Tibial nerve (tissue), 4 donors: ENCODE measurements around the gene NGEF. TPM values are rescaled to one million over a fixed set of nuclear protein-coding genes. Genes with fewer than 3 reads are reported as not detected.

Source experiments
- DNase-seq, 2 donors: peaks; one replicate each; pipeline ENCODE4 v3.0.0-alpha.2; 2019; ENCODE audit warnings: low spot score in 2 of 2
- H3K27ac ChIP-seq, 4 donors: fragments of 200-600 bp; sonication (generic) in 3 of 4; one replicate each; pipeline ENCODE4 v1.5.1; 2017 to 2019; ENCODE audit warnings: mild to moderate bottlenecking in 1 of 4
- H3K27me3 ChIP-seq, 2 donors: fragments of 200-600 bp; sonication (generic) in 1 of 2; one replicate each; pipeline versions ENCODE4 v1.5.1 to v1.6.0; 2017 to 2019
- H3K36me3 ChIP-seq, 3 donors: fragments of 200-600 bp; sonication (generic); one replicate each; pipeline ENCODE4 v1.5.1; 2018 to 2019
- H3K4me1 ChIP-seq, 4 donors: fragments of 200-600 bp; sonication (generic) in 3 of 4; one replicate each; pipeline ENCODE4 v1.5.1; 2017 to 2019
- H3K4me3 ChIP-seq, 4 donors: fragments of 200-600 bp; sonication (generic) in 3 of 4; one replicate each; pipeline ENCODE4 v1.5.1; 2017 to 2019; ENCODE audit warnings: mild to moderate bottlenecking in 1 of 4, moderate library complexity in 1 of 4
- H3K9me3 ChIP-seq, 4 donors: fragments of 200-600 bp; sonication (generic) in 3 of 4; one replicate each; pipeline ENCODE4 v1.5.1; 2017 to 2019
- EP300 ChIP-seq, 2 donors: sonication (generic); formaldehyde crosslinking; IDR thresholded peaks; one replicate each; pipeline ENCODE4 v1.6.1; 2017; ENCODE audit warnings: antibody characterized with exemption in 2 of 2, mild to moderate bottlenecking in 1 of 2
- POLR2A ChIP-seq, 2 donors: fragments of 450-650 bp; IDR thresholded peaks; one replicate each; pipeline ENCODE4 v1.6.1; 2017; ENCODE audit warnings: antibody characterized with exemption in 2 of 2, mild to moderate bottlenecking in 2 of 2, moderate library complexity in 2 of 2
- WGBS, 2 donors: methylation state at CpG; one replicate each; pipeline ENCODE4 v1.1.5; 2018; 5-methylcytosine and 5-hydroxymethylcytosine counted together
- total RNA-seq, 4 donors: library from RNA; depleted of rRNA; stranded (reverse); fragments of >200 nt; gene quantifications; one replicate each; pipeline ENCODE4 v1.1.0, GENCODE V29; 2016
- TF ChIP-seq, protein P1 (sequence below), 5 experiments: fragments of 200-600 bp in 3 of 5; fragments of 450-650 bp in 2 of 5; sonication (generic) in 3 of 5; IDR thresholded peaks; one replicate each; pipeline ENCODE4 v1.5.1; 2016 to 2019; ENCODE audit warnings: antibody characterized with exemption in 5 of 5, mild to moderate bottlenecking in 3 of 5, moderate library complexity in 2 of 5

Gene NGEF
- total RNA-seq, 4 donors from 2014 or later: 12.9 to 47.6 (median 22.7) TPM

DNA sequence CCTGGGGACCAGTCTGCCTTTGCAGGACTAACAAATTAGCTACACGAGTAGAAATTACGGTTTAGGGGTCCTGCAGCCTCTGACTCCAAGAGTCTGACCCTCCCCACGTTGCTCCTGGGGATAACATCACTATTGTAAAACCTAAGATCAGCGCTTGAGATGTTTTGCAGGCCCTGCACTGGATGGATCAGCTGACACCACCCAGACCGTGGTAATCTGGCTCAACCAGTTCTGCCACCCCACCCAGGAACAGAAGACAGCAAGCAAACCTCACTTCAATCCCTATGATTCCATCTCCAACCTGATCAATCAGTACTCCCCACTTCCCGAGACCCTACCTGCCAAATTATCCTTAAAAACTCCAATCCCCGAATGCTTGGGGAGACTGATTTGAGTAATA lies 31.7 kb downstream of the NGEF start:
- H3K9me3 ChIP-seq: no peaks in the 10 kb centered on the region
- H3K27me3 ChIP-seq: peaks cover 0 to 3% of the 10 kb centered on the region in 2 donors
- H3K4me3 ChIP-seq: no peak overlapping the region
- no peak overlapping the region for H3K27ac ChIP-seq
- TF ChIP-seq, protein P1, sequence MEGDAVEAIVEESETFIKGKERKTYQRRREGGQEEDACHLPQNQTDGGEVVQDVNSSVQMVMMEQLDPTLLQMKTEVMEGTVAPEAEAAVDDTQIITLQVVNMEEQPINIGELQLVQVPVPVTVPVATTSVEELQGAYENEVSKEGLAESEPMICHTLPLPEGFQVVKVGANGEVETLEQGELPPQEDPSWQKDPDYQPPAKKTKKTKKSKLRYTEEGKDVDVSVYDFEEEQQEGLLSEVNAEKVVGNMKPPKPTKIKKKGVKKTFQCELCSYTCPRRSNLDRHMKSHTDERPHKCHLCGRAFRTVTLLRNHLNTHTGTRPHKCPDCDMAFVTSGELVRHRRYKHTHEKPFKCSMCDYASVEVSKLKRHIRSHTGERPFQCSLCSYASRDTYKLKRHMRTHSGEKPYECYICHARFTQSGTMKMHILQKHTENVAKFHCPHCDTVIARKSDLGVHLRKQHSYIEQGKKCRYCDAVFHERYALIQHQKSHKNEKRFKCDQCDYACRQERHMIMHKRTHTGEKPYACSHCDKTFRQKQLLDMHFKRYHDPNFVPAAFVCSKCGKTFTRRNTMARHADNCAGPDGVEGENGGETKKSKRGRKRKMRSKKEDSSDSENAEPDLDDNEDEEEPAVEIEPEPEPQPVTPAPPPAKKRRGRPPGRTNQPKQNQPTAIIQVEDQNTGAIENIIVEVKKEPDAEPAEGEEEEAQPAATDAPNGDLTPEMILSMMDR (IDR thresholded peaks at IDR 0.05): no peak
- no peak for TF ChIP-seq POLR2A (IDR thresholded peaks at IDR 0.05)
- TF ChIP-seq EP300 (IDR thresholded peaks at IDR 0.05): no peak
- no peak for DNase-seq
- H3K4me1 ChIP-seq: no peaks in the 10 kb centered on the region
- H3K36me3 ChIP-seq: no peaks in the 10 kb centered on the region
- 55 to 57% methylated on average over 7 of the region's 7 CpGs for WGBS, 2 donors

GRCh38 chr2:232980683-232981082 lies 32.4 kb downstream of the NGEF start:
- H3K36me3 ChIP-seq: no peaks in the 10 kb centered on the region
- H3K27ac ChIP-seq: no peak overlapping the region
- 80 to 89% methylated on average over 6 to 7 of the region's 7 CpGs for WGBS, 2 donors
- H3K27me3 ChIP-seq: peaks cover 0 to 3% of the 10 kb centered on the region in 2 donors
- DNase-seq: no peak
- TF ChIP-seq, protein P1 (IDR thresholded peaks at IDR 0.05): no peak
- no peak overlapping the region for H3K4me3 ChIP-seq
- H3K9me3 ChIP-seq: no peaks in the 10 kb centered on the region
- H3K4me1 ChIP-seq: no peaks in the 10 kb centered on the region

- TF ChIP-seq EP300 (IDR thresholded peaks at IDR 0.05) (no peak), POLR2A (IDR thresholded peaks at IDR 0.05) (no peak)
- TF ChIP-seq, protein P1 (IDR thresholded peaks at IDR 0.05): no peak
- Histone ChIP-seq H3K4me3 (no peak overlapping the region), H3K9me3 (no peaks in the 10 kb centered on the region), H3K27ac (no peak overlapping the region), H3K36me3 (no peaks in the 10 kb centered on the region), H3K4me1 (no peaks in the 10 kb centered on the region), H3K27me3 (peaks cover 0 to 3% of the 10 kb centered on the region in 2 donors)
- DNase-seq: no peak
- 65 to 66% methylated on average over 7 of the region's 7 CpGs for WGBS, 2 donors
These were observed 33.1 kb downstream of the NGEF start for GRCh38 chr2:232979871-232980461.

GRCh38 chr2:232977438-232977971 lies 35.6 kb downstream of the NGEF start:
- TF ChIP-seq EP300 (IDR thresholded peaks at IDR 0.05) (no peak), POLR2A (IDR thresholded peaks at IDR 0.05) (no peak)
- TF ChIP-seq, protein P1 (IDR thresholded peaks at IDR 0.05): no peak
- no peak for DNase-seq
- 87 to 90% methylated on average over 10 of the region's 10 CpGs for WGBS, 2 donors

DNA sequence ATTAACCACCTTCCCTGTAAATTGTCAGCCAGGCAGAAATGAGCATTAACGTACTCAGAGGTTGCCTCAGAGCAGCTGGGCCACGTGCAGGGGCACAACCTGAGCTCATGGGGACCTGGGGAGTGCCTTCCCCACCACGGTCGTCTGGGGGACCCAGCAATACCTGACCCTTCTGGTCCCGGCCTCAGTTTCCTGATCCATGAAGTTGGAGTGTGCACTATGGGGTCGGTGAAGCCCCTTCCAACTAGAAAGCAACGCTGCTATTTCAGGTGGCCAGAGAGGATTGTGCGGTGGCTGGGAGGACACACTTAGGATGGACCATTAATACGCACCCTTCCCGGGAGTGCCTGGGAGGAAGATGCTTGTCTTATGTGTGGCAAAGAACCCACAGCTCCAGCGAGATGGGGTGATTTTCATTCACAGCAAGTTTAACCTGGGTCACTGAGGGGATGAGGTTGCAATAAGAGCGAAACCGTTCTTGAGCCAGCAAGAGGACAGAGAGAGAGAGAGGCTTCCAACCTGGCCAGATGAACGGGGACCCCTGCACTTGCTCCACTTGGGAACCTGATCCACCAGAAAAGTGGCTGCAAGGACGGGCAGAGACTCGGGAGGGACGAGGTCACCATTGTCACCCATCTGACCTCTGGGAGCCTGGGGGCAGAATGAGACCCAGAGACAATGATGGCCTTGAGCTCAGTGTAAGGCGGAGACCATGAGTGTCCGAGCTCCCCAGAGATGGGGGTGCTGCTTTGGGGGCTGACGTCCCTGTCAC lies 36.2 kb downstream of the NGEF start:
- Histone ChIP-seq H3K4me3 (no peak overlapping the region), H3K4me1 (no peaks in the 10 kb centered on the region), H3K27me3 (no peaks in the 10 kb centered on the region), H3K36me3 (no peaks in the 10 kb centered on the region), H3K27ac (no peak overlapping the region), H3K9me3 (peaks cover 0 to 5% (median 0%) of the 10 kb centered on the region in 4 donors)
- TF ChIP-seq POLR2A (IDR thresholded peaks at IDR 0.05): no peak
- TF ChIP-seq, protein P1 (IDR thresholded peaks at IDR 0.05): no peak
- TF ChIP-seq EP300 (IDR thresholded peaks at IDR 0.05): no peak
- no peak for DNase-seq
- WGBS, 2 donors: 74 to 78% methylated on average over 17 to 20 of the region's 20 CpGs

More at GRCh38 chr2:232977438-232977971, 35.6 kb downstream of the NGEF start:
- no peaks in the 10 kb centered on the region for H3K4me1 ChIP-seq
- H3K27ac ChIP-seq: no peak overlapping the region
- H3K4me3 ChIP-seq: no peak overlapping the region
- no peaks in the 10 kb centered on the region for H3K36me3 ChIP-seq
- H3K9me3 ChIP-seq: peaks cover 0 to 5% (median 0%) of the 10 kb centered on the region in 4 donors
- H3K27me3 ChIP-seq: no peaks in the 10 kb centered on the region
